H9 (cell line): Measurements from ENCODE around the gene CRYAB. TPM values are rescaled to one million over a fixed set of nuclear protein-coding genes. Genes with fewer than 3 reads are reported as not detected.
A peak's percentile ranks its signal among the peaks of the same experiment; 100 is the strongest.

Source experiments
- DNase-seq: peaks from one replicate; pipeline ENCODE4 v3.0.0-alpha.2; 2017
- H2AFZ ChIP-seq: one replicate; pipeline ENCODE4 v1.6.1; 2013; ENCODE audit warnings: mild to moderate bottlenecking, low read length, control low read depth, moderate library complexity
- H2AK5ac ChIP-seq: 2 replicates; pipeline ENCODE4 v1.6.1; 2013; ENCODE audit warnings: low read length, control low read depth, mixed read lengths; ENCODE audit not compliant: insufficient read length
- H2BK120ac ChIP-seq: one replicate; pipeline ENCODE4 v1.6.1; 2013; ENCODE audit warnings: low read depth, mild to moderate bottlenecking, low read length, control low read depth, inconsistent platforms; ENCODE audit not compliant: poor library complexity, severe bottlenecking
- H2BK12ac ChIP-seq: 2 replicates; pipeline ENCODE4 v1.6.1; 2013; ENCODE audit warnings: low read length, control low read depth, mixed read lengths, low read depth; ENCODE audit not compliant: insufficient read length
- H2BK15ac ChIP-seq: 2 replicates; pipeline ENCODE4 v1.6.1; 2013; ENCODE audit warnings: low read depth, low read length, control low read depth
- H2BK20ac ChIP-seq: one replicate; pipeline ENCODE4 v1.6.1; 2013; ENCODE audit warnings: low read depth, mild to moderate bottlenecking, low read length, control low read depth, inconsistent platforms; ENCODE audit not compliant: poor library complexity, severe bottlenecking
- H2BK5ac ChIP-seq: 2 replicates; pipeline ENCODE4 v1.6.1; 2013; ENCODE audit warnings: low read length, control low read depth, mixed read lengths; ENCODE audit not compliant: insufficient read length
- H3K14ac ChIP-seq: 2 replicates; pipeline ENCODE4 v1.6.1; 2013; ENCODE audit warnings: low read length, control low read depth; ENCODE audit not compliant: insufficient read depth
- H3K18ac ChIP-seq: 2 replicates; pipeline ENCODE4 v1.6.1; 2013; ENCODE audit warnings: low read depth, mild to moderate bottlenecking, mixed read lengths, low read length, control low read depth; ENCODE audit not compliant: insufficient read length
- H3K23ac ChIP-seq: 2 replicates; pipeline ENCODE4 v1.6.1; 2013; ENCODE audit warnings: low read length, control low read depth, mixed read lengths, low read depth; ENCODE audit not compliant: insufficient read length
- H3K23me2 ChIP-seq: 2 replicates; pipeline ENCODE4 v1.6.1; 2013; ENCODE audit warnings: low read depth, mild to moderate bottlenecking, mixed read lengths, low read length, control low read depth; ENCODE audit not compliant: insufficient read length, poor library complexity, severe bottlenecking
- H3K27ac ChIP-seq: 2 replicates; pipeline ENCODE4 v1.5.1; 2013; ENCODE audit warnings: low read length, control low read depth, mixed read lengths, low read depth; ENCODE audit not compliant: insufficient read length
- H3K27me3 ChIP-seq: 2 replicates; pipeline ENCODE4 v1.6.1; 2013; ENCODE audit warnings: low read length, control low read depth, inconsistent platforms; ENCODE audit not compliant: insufficient read depth
- H3K4ac ChIP-seq: 2 replicates; pipeline ENCODE4 v1.6.1; 2013; ENCODE audit warnings: low read depth, mild to moderate bottlenecking, control low read depth, inconsistent platforms, low read length, moderate library complexity
- H3K4me1 ChIP-seq: 2 replicates; pipeline ENCODE4 v1.6.1; 2013; ENCODE audit warnings: low read length, control low read depth, inconsistent platforms; ENCODE audit not compliant: insufficient read depth
- H3K4me2 ChIP-seq: 2 replicates; pipeline ENCODE4 v1.6.1; 2013; ENCODE audit warnings: low read length, control low read depth, mixed read lengths; ENCODE audit not compliant: insufficient read length, insufficient read depth
- H3K56ac ChIP-seq: 2 replicates; pipeline ENCODE4 v1.6.1; 2013; ENCODE audit warnings: low read depth, mild to moderate bottlenecking, mixed read lengths, low read length, control low read depth; ENCODE audit not compliant: insufficient read length
- H3K79me1 ChIP-seq: 2 replicates; pipeline ENCODE4 v1.6.1; 2013; ENCODE audit warnings: low read depth, mild to moderate bottlenecking, moderate library complexity, low read length, control low read depth, inconsistent platforms; ENCODE audit not compliant: insufficient read depth, poor library complexity, severe bottlenecking
- H3K79me2 ChIP-seq: 2 replicates; pipeline ENCODE4 v1.6.1; 2013; ENCODE audit warnings: low read length, control low read depth, inconsistent platforms; ENCODE audit not compliant: insufficient read depth
- H3K9ac ChIP-seq: 2 replicates; pipeline ENCODE4 v1.6.1; 2013; ENCODE audit warnings: low read length, control low read depth, mixed read lengths; ENCODE audit not compliant: insufficient read length; ENCODE audit errors: extremely low read depth
- H3K9me3 ChIP-seq: one replicate; pipeline ENCODE4 v1.6.1; 2013; ENCODE audit warnings: low read depth, low read length, inconsistent platforms; ENCODE audit not compliant: control insufficient read depth
- H3T11ph ChIP-seq: one replicate; pipeline ENCODE4 v1.6.1; 2013; ENCODE audit warnings: mild to moderate bottlenecking, low read length, control low read depth, inconsistent platforms
- H4K20me1 ChIP-seq: one replicate; pipeline ENCODE4 v1.6.1; 2013; ENCODE audit not compliant: control insufficient read depth, insufficient read length, insufficient read depth
- H4K5ac ChIP-seq: 2 replicates; pipeline ENCODE4 v1.6.1; 2013; ENCODE audit warnings: low read depth, mild to moderate bottlenecking, mixed read lengths, low read length, control low read depth; ENCODE audit not compliant: insufficient read length
- H4K8ac ChIP-seq: replicated peaks from 2 replicates; pipeline ENCODE4 v1.6.1; 2013; ENCODE audit warnings: low read length, control low read depth, mixed read lengths, low read depth; ENCODE audit not compliant: insufficient read length
- H4K91ac ChIP-seq: 2 replicates; pipeline ENCODE4 v1.6.1; 2013; ENCODE audit warnings: low read depth, mild to moderate bottlenecking, moderate library complexity, mixed read lengths, low read length, control low read depth; ENCODE audit not compliant: insufficient read length
- H3K27ac Mint-ChIP-seq, 3 experiments: 2 replicates in 2 of 3; 3 replicates in 1 of 3; pipeline ENCODE4 v1.8.0; 2020 to 2021; ENCODE audit warnings: mixed read lengths in 3 of 3, mild to moderate bottlenecking in 1 of 3, moderate library complexity in 1 of 3
- H3K27me3 Mint-ChIP-seq: 2 replicates; pipeline ENCODE4 v1.8.0; 2021; ENCODE audit warnings: low read depth, mild to moderate bottlenecking, moderate library complexity, mixed read lengths
- H3K36me3 Mint-ChIP-seq, 3 experiments: 2 replicates in 2 of 3; 3 replicates in 1 of 3; pipeline ENCODE4 v1.8.0; 2020 to 2021; ENCODE audit warnings: low read depth in 3 of 3, mixed read lengths in 3 of 3; ENCODE audit not compliant: insufficient read depth in 1 of 3
- H3K4me1 Mint-ChIP-seq, 2 experiments: 2 replicates each; pipeline ENCODE4 v1.8.0; 2020; ENCODE audit warnings: mixed read lengths in 2 of 2
- H3K4me3 Mint-ChIP-seq, 2 experiments: 2 replicates in 1 of 2; 3 replicates in 1 of 2; pipeline ENCODE4 v1.8.0; 2020 to 2021; ENCODE audit warnings: mild to moderate bottlenecking in 2 of 2, mixed read lengths in 2 of 2, moderate library complexity in 1 of 2
- H3K9me3 Mint-ChIP-seq, 2 experiments: 2 replicates in 1 of 2; 3 replicates in 1 of 2; pipeline ENCODE4 v1.8.0; 2020; ENCODE audit warnings: mild to moderate bottlenecking in 2 of 2, mixed read lengths in 2 of 2, moderate library complexity in 1 of 2
- WGBS: extraction: QIAGEN DNeasy Blood & Tissue Kit; methylation state at CpG from one replicate; pipeline ENCODE4 v1.1.7; 2013; ENCODE audit warnings: missing lambda C conversion rate, low lambda C conversion rate, mixed read lengths; ENCODE audit not compliant: insufficient read length; ENCODE audit errors: extremely low coverage; 5-methylcytosine and 5-hydroxymethylcytosine counted together
- total RNA-seq: library from RNA; stranded (reverse); gene quantifications from 2 replicates; pipeline ENCODE4 v1.2.1, GENCODE V29; 2021
- TF ChIP-seq, protein P1 (sequence below): fragments of 200-600 bp; sonication (generic); conservative IDR thresholded peaks from 3 replicates; pipeline ENCODE4 v1.8.0; 2021; ENCODE audit warnings: antibody characterized with exemption, mild to moderate bottlenecking

The CRYAB gene
- total RNA-seq, 1 experiment from 2014 or later: not detected

DNA sequence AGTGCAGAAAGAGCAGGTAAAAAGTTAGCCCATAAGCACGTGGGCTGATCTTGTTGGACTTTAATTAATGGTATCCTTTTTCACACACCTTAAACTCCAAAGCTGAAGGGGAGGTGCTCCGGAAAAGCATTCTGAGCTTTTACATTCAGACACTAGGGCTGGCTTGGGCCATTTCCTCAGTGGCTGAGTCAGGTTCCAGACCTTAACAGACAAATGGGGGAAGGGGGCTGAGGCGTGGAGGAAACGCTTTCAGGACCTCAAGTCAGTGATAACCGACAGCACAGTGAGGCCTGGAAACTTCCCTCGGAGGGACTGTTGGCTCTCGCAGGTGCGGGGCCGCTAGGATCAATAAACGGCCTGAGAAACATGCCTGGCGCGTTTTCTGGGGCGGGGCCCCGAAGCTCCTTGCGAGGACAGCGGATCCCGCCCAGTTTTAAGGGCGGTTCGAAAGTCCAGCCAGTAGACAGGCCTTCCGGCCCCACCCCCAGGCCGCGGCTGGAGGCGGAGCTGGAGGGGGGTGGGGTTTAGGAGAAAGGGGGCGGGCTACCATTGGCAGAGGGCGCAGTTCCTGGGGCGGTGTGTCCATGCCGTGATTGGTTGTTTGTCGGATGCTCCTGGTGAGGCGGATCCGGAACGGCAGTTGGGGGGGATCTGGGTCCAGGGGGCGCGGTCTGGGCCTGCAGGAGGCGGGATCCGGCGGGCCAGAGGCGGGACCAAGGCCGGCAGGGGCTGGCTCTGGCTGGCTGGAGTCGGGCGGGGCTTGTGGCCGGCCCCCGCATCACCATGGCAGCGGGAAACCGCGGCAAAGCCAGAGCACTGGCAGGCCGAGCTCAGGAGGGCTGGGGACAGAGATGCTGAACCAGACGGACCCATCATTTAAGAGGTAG, 15.2 kb upstream of the CRYAB start:
- Mint-ChIP-seq H3K27me3 (no peaks in the 10 kb centered on the region), H3K27ac (peak overlapping the region; percentile 85 to 95 (median 93); a peak in 6 of 7 replicates), H3K9me3 (no peaks in the 10 kb centered on the region), H3K4me1 (peaks cover 31 to 33% of the 10 kb centered on the region in 2 experiments), H3K36me3 (no peaks in the 10 kb centered on the region), H3K4me3 (peak overlapping the region; percentile 67 to 80)
- peak overlapping the region; percentile 60 for H3K9ac ChIP-seq
- H3K56ac ChIP-seq: no peak overlapping the region
- WGBS: no CpG with 5 or more reads among the region's 47 CpGs
- H2BK5ac ChIP-seq: no peak overlapping the region
- peaks cover 3% of the 10 kb centered on the region; the same call in 1 of the 2 replicates for H3K4me1 ChIP-seq
- no peaks in the 10 kb centered on the region for H4K20me1 ChIP-seq
- H3K23me2 ChIP-seq: peaks cover 5% of the 10 kb centered on the region
- peak overlapping the region; percentile 41; the same call in 1 of the 2 replicates for H3K14ac ChIP-seq
- H3K79me1 ChIP-seq: no peaks in the 10 kb centered on the region
- H3K23ac ChIP-seq: no peak overlapping the region
- H2BK15ac ChIP-seq: no peak overlapping the region; the same call in 1 of the 2 replicates
- H3K27me3 ChIP-seq: no peaks in the 10 kb centered on the region
- no peak overlapping the region for H2BK20ac ChIP-seq
- H3K9me3 ChIP-seq: no peaks in the 10 kb centered on the region
- peak overlapping the region; percentile 83 for H3K4me2 ChIP-seq
- peak; percentile 98 for DNase-seq
- H3K18ac ChIP-seq: peak overlapping the region; percentile 93
- H2AK5ac ChIP-seq: no peak overlapping the region
- H3K27ac ChIP-seq: peak overlapping the region; percentile 14
- H2BK120ac ChIP-seq: no peak overlapping the region
- H4K8ac ChIP-seq: no peak overlapping the region
- H2AFZ ChIP-seq: peak overlapping the region; percentile 99
- no peak overlapping the region for H4K5ac ChIP-seq
- no peak overlapping the region for H2BK12ac ChIP-seq
- H3K79me2 ChIP-seq: no peaks in the 10 kb centered on the region
- H3T11ph ChIP-seq: no peak overlapping the region
- no peak overlapping the region for H3K4ac ChIP-seq
- TF ChIP-seq, protein P1, sequence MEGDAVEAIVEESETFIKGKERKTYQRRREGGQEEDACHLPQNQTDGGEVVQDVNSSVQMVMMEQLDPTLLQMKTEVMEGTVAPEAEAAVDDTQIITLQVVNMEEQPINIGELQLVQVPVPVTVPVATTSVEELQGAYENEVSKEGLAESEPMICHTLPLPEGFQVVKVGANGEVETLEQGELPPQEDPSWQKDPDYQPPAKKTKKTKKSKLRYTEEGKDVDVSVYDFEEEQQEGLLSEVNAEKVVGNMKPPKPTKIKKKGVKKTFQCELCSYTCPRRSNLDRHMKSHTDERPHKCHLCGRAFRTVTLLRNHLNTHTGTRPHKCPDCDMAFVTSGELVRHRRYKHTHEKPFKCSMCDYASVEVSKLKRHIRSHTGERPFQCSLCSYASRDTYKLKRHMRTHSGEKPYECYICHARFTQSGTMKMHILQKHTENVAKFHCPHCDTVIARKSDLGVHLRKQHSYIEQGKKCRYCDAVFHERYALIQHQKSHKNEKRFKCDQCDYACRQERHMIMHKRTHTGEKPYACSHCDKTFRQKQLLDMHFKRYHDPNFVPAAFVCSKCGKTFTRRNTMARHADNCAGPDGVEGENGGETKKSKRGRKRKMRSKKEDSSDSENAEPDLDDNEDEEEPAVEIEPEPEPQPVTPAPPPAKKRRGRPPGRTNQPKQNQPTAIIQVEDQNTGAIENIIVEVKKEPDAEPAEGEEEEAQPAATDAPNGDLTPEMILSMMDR: no peak
- no peak overlapping the region for H4K91ac ChIP-seq
